PC-9 (cell line): ENCODE data around the gene BEND6. TPM values are rescaled to one million over a fixed set of nuclear protein-coding genes. Genes with fewer than 3 reads are reported as not detected.

ENCODE experiments used
- BruUV-seq: library from RNA; stranded (reverse); fragments of 400-500 nt; replicated peaks from 2 replicates; lab custom pipeline; 2021; lab: Mats Ljungman, UMichigan
- CTCF ChIA-PET: fragments of 300-600 bp; sonication (Branson Sonifier 250); formaldehyde crosslinking; loops from one replicate; lab custom pipeline; 2022; ENCODE audit warnings: antibody characterized with exemption; lab: Charles Lee
- POLR2A ChIA-PET: fragments of 300-600 bp; sonication (Branson Sonifier 250); formaldehyde crosslinking; loops from one replicate; lab custom pipeline; 2022; ENCODE audit warnings: antibody characterized with exemption; ENCODE audit not compliant: unreplicated experiment; lab: Charles Lee
- DNase-seq, 2 experiments: peaks; one replicate each; pipeline versions ENCODE4 v3.0.0 to v3.0.0-alpha.2; 2015 to 2022; ENCODE audit warnings: mixed read lengths in 1 of 2
- H2AFZ ChIP-seq: fragments of 200-600 bp; sonication (generic); 2 replicates; pipeline ENCODE4 v1.8.1; 2017; ENCODE audit warnings: antibody characterized with exemption
- H3F3A ChIP-seq: fragments of 200-600 bp; sonication (generic); 2 replicates; pipeline ENCODE4 v1.8.1; 2017; ENCODE audit warnings: antibody characterized with exemption, mild to moderate bottlenecking, low read depth; ENCODE audit not compliant: insufficient read depth
- H3K27ac ChIP-seq: fragments of 200-600 bp; sonication (generic); 2 replicates; pipeline ENCODE4 v1.6.1; 2016; ENCODE audit warnings: mixed run types
- H3K27me3 ChIP-seq: fragments of 200-600 bp; sonication (generic); 2 replicates; pipeline ENCODE4 v1.6.1; 2016; ENCODE audit warnings: low read depth, mixed run types; ENCODE audit not compliant: insufficient read depth
- H3K36me3 ChIP-seq: fragments of 200-600 bp; sonication (generic); 2 replicates; pipeline ENCODE4 v1.6.1; 2016; ENCODE audit warnings: low read depth, mixed run types
- H3K4me1 ChIP-seq: fragments of 200-600 bp; sonication (generic); replicated peaks from 2 replicates; pipeline ENCODE4 v1.6.1; 2016; ENCODE audit warnings: mixed run types; ENCODE audit not compliant: insufficient read depth
- H3K4me2 ChIP-seq: fragments of 200-600 bp; sonication (generic); 2 replicates; pipeline ENCODE4 v1.6.1; 2017; ENCODE audit warnings: mixed run types
- H3K4me3 ChIP-seq: fragments of 200-600 bp; sonication (generic); 2 replicates; pipeline ENCODE4 v1.6.1; 2016; ENCODE audit warnings: mixed run types
- H3K79me2 ChIP-seq: fragments of 200-600 bp; sonication (generic); 2 replicates; pipeline ENCODE4 v1.6.1; 2017; ENCODE audit warnings: low read depth, mixed run types
- H3K9me2 ChIP-seq: fragments of 200-600 bp; sonication (generic); 2 replicates; pipeline ENCODE4 v1.8.1; 2017; ENCODE audit warnings: mild to moderate bottlenecking; ENCODE audit not compliant: insufficient read depth
- H3K9me3 ChIP-seq: fragments of 200-600 bp; sonication (generic); 2 replicates; pipeline ENCODE4 v1.8.1; 2016; ENCODE audit warnings: low read depth; ENCODE audit not compliant: insufficient read depth
- H4K20me1 ChIP-seq: fragments of 200-600 bp; sonication (generic); 2 replicates; pipeline ENCODE4 v1.8.1; 2017; ENCODE audit not compliant: insufficient read depth
- CTCF ChIP-seq: fragments of 200-600 bp; sonication (generic); conservative IDR thresholded peaks from 2 replicates; pipeline ENCODE4 v1.6.1; 2017; ENCODE audit warnings: mixed run types, antibody characterized with exemption, mild to moderate bottlenecking, moderate library complexity
- EZH2 ChIP-seq: fragments of 200-600 bp; sonication (generic); IDR thresholded peaks from 2 replicates; pipeline ENCODE4 v1.8.0; 2017; ENCODE audit warnings: antibody characterized with exemption, low read depth
- intact Hi-C: fragments of 100-400 bp; cut with micrococcal nuclease; formaldehyde crosslinking; loops from one replicate; pipeline ENCODE4 v1.10.0; 2022; ENCODE audit not compliant: unreplicated experiment
- total RNA-seq: library from RNA; stranded (reverse); gene quantifications from 2 replicates; pipeline ENCODE4 v1.2.3, GENCODE V29; 2021

The BEND6 gene
- total RNA-seq, 1 experiment from 2014 or later: 5.7 TPM

- Histone ChIP-seq H3K27ac (no peak overlapping the region), H3K36me3 (no peaks in the 10 kb centered on the region), H3K9me3 (no peaks in the 10 kb centered on the region), H3K79me2 (no peaks in the 10 kb centered on the region), H3K27me3 (no peaks in the 10 kb centered on the region), H3F3A (no peaks in the 10 kb centered on the region), H3K4me1 (no peaks in the 10 kb centered on the region), H2AFZ (no peak overlapping the region), H3K4me3 (no peak overlapping the region), H3K9me2 (no peaks in the 10 kb centered on the region), H4K20me1 (no peaks in the 10 kb centered on the region), H3K4me2 (no peak overlapping the region)
- intact Hi-C loops: no loop called here
- TF ChIP-seq CTCF (no peak), EZH2 (no peak)
- ChIA-PET CTCF (no interaction called here), POLR2A (no interaction called here)
- BruUV-seq: no TSS peak
- no peak for DNase-seq
These were observed 31.7 kb downstream of the BEND6 start for GRCh38 chr6:56986611-56987010.

GRCh38 chr6:56988145-56988544, 33.2 kb downstream of the BEND6 start:
- no TSS peak for BruUV-seq
- CTCF ChIA-PET: no interaction called here

GRCh38 chr6:56992036-56992435, 37.1 kb downstream of the BEND6 start:
- Histone ChIP-seq H3K79me2 (no peaks in the 10 kb centered on the region), H3K4me1 (no peaks in the 10 kb centered on the region), H3K9me2 (no peaks in the 10 kb centered on the region), H3F3A (no peaks in the 10 kb centered on the region), H3K4me3 (no peak overlapping the region), H3K27me3 (no peaks in the 10 kb centered on the region), H3K36me3 (no peaks in the 10 kb centered on the region), H3K9me3 (no peaks in the 10 kb centered on the region), H3K4me2 (no peak overlapping the region), H4K20me1 (no peaks in the 10 kb centered on the region), H2AFZ (no peak overlapping the region), H3K27ac (no peak overlapping the region)
- no TSS peak for BruUV-seq
- ChIA-PET CTCF (no interaction called here), POLR2A (no interaction called here)
- no peak for DNase-seq
- TF ChIP-seq EZH2: no peak
- no peak for TF ChIP-seq CTCF
- intact Hi-C loops: no loop called here

More at GRCh38 chr6:56988145-56988544, 33.2 kb downstream of the BEND6 start:
- no peaks in the 10 kb centered on the region for H3K9me2 ChIP-seq
- H3K4me1 ChIP-seq: no peaks in the 10 kb centered on the region
- DNase-seq: no peak
- H2AFZ ChIP-seq: no peak overlapping the region
- intact Hi-C loops: no loop called here
- no peaks in the 10 kb centered on the region for H3F3A ChIP-seq
- H3K27ac ChIP-seq: no peak overlapping the region
- no peaks in the 10 kb centered on the region for H3K79me2 ChIP-seq
- POLR2A ChIA-PET: no interaction called here
- H3K36me3 ChIP-seq: no peaks in the 10 kb centered on the region
- no peaks in the 10 kb centered on the region for H4K20me1 ChIP-seq
- no peak overlapping the region for H3K4me2 ChIP-seq
- H3K9me3 ChIP-seq: no peaks in the 10 kb centered on the region
- TF ChIP-seq CTCF (no peak), EZH2 (no peak)
- no peak overlapping the region for H3K4me3 ChIP-seq
- no peaks in the 10 kb centered on the region for H3K27me3 ChIP-seq
